Activated naive CD4-positive, alpha-beta T cell treated with anti-CD3 and anti-CD28 coated beads for 36 hours (primary cell): ENCODE measurements around the gene ZNF532. TPM values are rescaled to one million over a fixed set of nuclear protein-coding genes. Genes with fewer than 3 reads are reported as not detected.

ENCODE experiments used
- CTCF ChIA-PET: fragments of 350-600 bp; sonication (Branson Sonifier 250); formaldehyde crosslinking; loops from one replicate; lab custom pipeline; 2021; ENCODE audit warnings: antibody characterized with exemption; lab: Charles Lee
- DNase-seq: peaks from one replicate; pipeline ENCODE4 v3.0.0-alpha.2; 2020
- H3K27ac Mint-ChIP-seq: one replicate; pipeline ENCODE4 v1.8.0; 2021; ENCODE audit warnings: mild to moderate bottlenecking, mixed read lengths
- H3K27me3 Mint-ChIP-seq: one replicate; pipeline ENCODE4 v1.8.0; 2021; ENCODE audit warnings: low read depth, mixed read lengths
- H3K36me3 Mint-ChIP-seq: one replicate; pipeline ENCODE4 v1.8.0; 2021; ENCODE audit warnings: low read depth, mixed read lengths
- H3K4me1 Mint-ChIP-seq: one replicate; pipeline ENCODE4 v1.8.0; 2021; ENCODE audit warnings: low read depth, mixed read lengths
- H3K4me3 Mint-ChIP-seq: one replicate; pipeline ENCODE4 v1.8.0; 2021; ENCODE audit warnings: mild to moderate bottlenecking, moderate library complexity, mixed read lengths
- H3K9me3 Mint-ChIP-seq: one replicate; pipeline ENCODE4 v1.8.0; 2021; ENCODE audit warnings: mixed read lengths
- intact Hi-C: fragments of 100-400 bp; cut with micrococcal nuclease; formaldehyde crosslinking; loops from one replicate; pipeline ENCODE4 v1.15.1; 2023
- total RNA-seq, 2 experiments: library from RNA; stranded (reverse); gene quantifications; one replicate each; pipeline ENCODE4 v1.2.3, GENCODE V29; 2021

The ZNF532 gene
- total RNA-seq, 2 experiments from 2014 or later, result 4.0 to 4.3 TPM

DNA sequence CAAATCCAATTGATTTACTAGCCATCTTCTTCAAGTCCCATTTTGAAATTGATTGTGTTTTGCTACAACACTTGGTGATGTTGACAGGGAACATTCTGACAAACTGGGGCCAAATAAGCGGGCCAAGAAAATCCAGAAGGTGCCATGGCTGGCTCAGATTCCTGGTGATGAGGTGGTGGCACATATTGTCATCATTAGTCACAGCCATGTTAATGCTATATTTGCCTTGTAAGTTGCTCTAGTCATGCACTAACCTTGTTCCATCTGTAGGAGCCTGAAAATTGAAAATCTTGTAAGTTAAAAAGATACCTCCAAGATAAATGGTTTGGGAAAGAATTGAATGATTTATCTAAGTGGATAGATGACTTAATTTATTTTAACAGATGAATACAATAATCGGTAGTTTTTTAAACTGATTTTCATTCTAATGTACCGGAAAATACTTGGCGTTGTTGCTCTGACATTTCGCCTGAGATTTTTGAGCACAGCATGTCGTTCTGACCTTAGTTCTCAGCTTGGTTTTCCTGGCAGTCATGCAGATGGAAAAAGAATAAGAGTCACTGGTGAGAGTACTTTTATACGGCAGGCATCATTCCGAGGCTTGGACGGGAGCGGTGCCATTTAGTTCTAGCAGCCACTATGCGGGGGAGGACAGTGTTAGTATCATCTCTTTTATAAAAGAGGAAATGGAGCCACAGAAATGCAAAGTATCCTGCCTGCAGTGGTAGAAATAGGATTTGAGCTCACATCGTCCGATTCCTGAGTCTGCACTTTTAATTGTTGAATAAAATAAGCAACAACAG, 133.9 kb downstream of the ZNF532 start:
- Mint-ChIP-seq H3K4me1 (no peaks in the 10 kb centered on the region), H3K36me3 (no peaks in the 10 kb centered on the region), H3K27ac (no peak overlapping the region), H3K9me3 (no peaks in the 10 kb centered on the region), H3K4me3 (no peak overlapping the region), H3K27me3 (peaks cover 6% of the 10 kb centered on the region)
- intact Hi-C loops, result no loop called here
- DNase-seq, result no peak
- CTCF ChIA-PET, result no interaction called here

DNA sequence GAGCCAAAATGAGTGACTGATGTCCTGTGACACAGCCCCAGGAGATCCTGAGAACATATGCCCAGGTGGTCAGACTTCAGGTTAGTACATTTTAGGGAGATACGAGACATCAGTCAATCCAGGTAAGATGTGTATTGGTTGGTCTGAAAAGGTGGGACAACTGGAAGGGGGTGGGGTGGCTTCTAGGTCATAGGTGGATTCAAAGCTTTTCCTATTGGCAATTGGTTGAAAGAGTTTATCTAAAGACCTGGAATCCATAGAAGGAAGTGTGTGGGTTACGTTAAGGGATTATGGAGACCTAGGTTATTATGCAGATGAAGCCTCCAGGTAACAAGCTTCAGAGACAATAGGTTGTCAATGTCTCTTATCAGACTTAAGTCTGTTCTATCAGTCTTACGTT, 136.5 kb downstream of the ZNF532 start:
- intact Hi-C loops, result no loop called here
- Mint-ChIP-seq H3K4me1 (no peaks in the 10 kb centered on the region), H3K27ac (no peak overlapping the region), H3K9me3 (no peaks in the 10 kb centered on the region), H3K27me3 (peaks cover 3% of the 10 kb centered on the region), H3K36me3 (no peaks in the 10 kb centered on the region), H3K4me3 (no peak overlapping the region)
- no peak for DNase-seq
- CTCF ChIA-PET, result no interaction called here

DNA sequence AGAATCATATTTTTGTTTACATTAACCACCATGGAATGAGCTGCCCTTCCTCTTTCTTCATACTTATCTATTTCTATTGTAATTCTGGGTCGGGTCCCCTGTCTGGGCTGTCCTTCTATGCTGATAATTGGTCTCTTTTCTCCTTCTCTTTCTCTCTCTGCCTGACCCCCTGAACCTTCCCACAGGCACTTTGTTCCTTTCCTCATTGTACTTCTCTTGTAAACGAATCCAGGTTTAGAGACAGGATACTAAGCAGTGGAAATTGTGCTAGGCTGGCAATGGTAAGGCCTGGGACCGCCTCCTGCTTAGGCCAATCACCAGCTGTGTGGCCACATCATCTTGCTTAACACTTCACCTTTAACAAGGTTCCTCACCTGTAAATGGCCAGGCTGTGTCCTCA, 137.0 kb downstream of the ZNF532 start:
- H3K27me3 Mint-ChIP-seq, result peaks cover 2% of the 10 kb centered on the region
- no peak overlapping the region for H3K4me3 Mint-ChIP-seq
- H3K27ac Mint-ChIP-seq, result no peak overlapping the region
- intact Hi-C loops, result no loop called here
- H3K4me1 Mint-ChIP-seq, result no peaks in the 10 kb centered on the region
- DNase-seq, result no peak
- CTCF ChIA-PET, result no interaction called here
- H3K36me3 Mint-ChIP-seq, result no peaks in the 10 kb centered on the region
- H3K9me3 Mint-ChIP-seq, result no peaks in the 10 kb centered on the region

DNA sequence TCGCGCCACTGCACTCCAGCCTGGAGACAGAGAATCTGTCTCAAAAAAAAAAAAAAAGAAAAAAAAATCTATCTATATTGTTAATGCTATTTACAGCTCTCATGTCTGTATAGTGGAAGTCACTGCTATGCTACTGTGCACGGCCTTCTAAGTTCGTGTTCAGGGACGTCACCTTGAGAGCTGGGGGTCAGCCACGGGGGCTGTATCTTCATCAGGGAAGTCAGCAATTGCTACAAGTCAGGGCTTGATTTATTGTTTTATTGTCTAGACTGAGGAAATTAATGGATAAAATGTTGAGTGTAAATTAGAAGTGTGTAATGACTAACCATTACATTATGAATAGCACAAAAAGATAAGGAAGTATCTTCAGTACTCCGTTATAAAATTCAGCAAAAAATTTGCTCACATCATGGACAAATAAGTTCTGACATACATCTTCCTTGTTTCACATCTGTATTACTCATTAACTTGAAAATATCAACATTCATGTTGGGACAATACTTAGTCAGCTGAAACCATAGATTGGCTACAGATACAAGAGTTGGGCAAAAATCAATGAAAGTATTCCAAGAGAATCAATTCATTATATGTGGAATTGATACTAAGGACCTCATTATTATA, 138.4 kb downstream of the ZNF532 start:
- Mint-ChIP-seq H3K27ac (no peak overlapping the region), H3K4me1 (no peaks in the 10 kb centered on the region), H3K4me3 (no peak overlapping the region), H3K27me3 (no peaks in the 10 kb centered on the region), H3K9me3 (no peaks in the 10 kb centered on the region), H3K36me3 (no peaks in the 10 kb centered on the region)
- DNase-seq, result no peak
- CTCF ChIA-PET, result interaction anchor here (0.6 to 0.7 kb wide), 2 partner anchors 9 to 286 kb away, joined by 3 to 7 read pairs; no protein-coding TSS in a partner anchor
- intact Hi-C loops, result no loop called here

DNA sequence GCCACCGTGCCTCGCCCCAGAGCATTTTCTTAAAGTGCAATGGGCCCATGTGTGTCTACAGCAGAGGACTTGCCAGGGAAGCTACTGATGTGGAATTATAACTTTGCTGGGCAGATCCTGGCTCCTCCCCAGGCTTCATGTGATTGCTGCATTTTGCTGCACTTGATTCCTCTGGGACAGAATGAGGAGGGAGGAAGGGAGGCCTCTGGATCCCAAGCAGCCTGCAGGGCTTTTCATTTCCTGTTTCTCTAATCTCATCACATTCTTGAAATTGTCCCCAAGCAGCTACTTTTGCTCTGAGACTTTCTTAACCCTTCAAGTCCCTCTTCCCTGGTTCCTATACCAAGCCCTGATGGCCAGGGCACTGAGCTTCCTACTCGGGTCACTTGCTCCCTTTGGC, 140.6 kb downstream of the ZNF532 start:
- intact Hi-C loops, result no loop called here
- CTCF ChIA-PET, result no interaction called here
- Mint-ChIP-seq H3K27me3 (no peaks in the 10 kb centered on the region), H3K9me3 (no peaks in the 10 kb centered on the region), H3K4me3 (no peak overlapping the region), H3K27ac (no peak overlapping the region), H3K4me1 (no peaks in the 10 kb centered on the region), H3K36me3 (no peaks in the 10 kb centered on the region)
- DNase-seq, result no peak

DNA sequence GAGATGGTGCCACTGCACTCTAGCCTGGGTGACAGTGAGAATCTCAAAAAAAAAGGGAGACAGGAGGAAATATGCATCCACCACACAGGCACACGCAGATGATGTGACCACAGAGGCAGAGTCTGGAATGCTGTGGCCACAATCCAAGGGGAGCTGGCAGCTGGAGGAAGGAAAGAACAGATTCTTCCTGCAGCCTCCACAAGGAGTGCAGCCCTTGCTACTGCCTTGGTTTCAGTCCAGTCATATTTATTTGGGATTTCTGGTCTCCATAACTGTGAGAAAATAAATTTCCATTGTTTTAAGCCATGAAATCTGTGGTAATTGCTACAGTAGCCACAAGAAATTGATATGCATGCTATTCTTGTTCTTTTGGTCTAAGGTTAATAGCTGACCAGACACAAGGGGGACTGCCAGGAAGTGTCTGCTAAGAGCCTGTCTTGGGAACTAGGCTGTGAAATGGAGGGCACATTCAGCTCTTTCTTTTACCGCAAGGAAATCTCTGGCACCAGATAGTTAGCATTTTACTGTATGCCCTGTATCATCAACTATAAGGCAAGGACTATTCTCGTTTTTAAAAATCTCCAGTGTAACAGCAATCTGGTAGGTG, 141.9 kb downstream of the ZNF532 start:
- Mint-ChIP-seq H3K4me3 (no peak overlapping the region), H3K27me3 (peaks cover 1% of the 10 kb centered on the region), H3K27ac (no peak overlapping the region), H3K36me3 (no peaks in the 10 kb centered on the region), H3K4me1 (no peaks in the 10 kb centered on the region), H3K9me3 (no peaks in the 10 kb centered on the region)
- DNase-seq, result no peak
- intact Hi-C loops, result no loop called here
- CTCF ChIA-PET, result interaction anchor here (0.6 kb wide), 1 partner anchor 121 kb away, joined by 3 read pairs; no protein-coding TSS in a partner anchor

DNA sequence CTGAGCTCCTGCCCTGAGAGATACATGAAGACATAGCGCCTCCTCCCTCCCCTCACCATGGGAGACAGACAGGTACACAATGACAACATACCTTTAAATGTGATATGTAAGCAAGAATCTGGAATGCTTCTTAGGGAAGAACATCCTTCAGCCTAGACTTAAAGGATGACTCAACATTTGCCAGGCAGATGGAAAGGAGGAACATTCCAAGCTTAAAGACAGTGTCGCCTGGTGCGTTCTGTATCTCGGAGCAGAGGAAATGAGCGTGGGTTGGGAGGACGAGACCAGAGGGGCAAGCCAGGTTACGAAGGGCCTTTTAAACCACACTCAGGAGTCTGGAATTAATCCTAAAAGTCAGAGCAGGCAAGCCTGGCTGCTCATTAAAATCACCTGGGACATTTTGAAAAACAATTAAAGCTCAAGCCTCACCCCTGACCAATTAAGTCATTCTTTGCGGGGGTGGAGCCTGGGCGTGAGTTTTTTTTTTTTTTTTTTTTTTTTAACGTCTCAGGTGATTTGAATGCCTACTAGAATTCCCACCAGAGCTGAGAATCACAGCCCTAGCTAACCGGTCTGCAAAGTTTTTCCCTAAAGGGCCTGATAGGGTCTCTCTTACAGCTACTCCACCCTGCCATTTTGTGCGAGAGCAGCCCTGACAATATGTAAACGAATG, 143.8 kb downstream of the ZNF532 start:
- H3K36me3 Mint-ChIP-seq, result no peaks in the 10 kb centered on the region
- H3K4me3 Mint-ChIP-seq, result no peak overlapping the region
- CTCF ChIA-PET, result no interaction called here
- no peak for DNase-seq
- intact Hi-C loops, result no loop called here
- peaks cover 2% of the 10 kb centered on the region for H3K27me3 Mint-ChIP-seq
- no peaks in the 10 kb centered on the region for H3K9me3 Mint-ChIP-seq
- H3K4me1 Mint-ChIP-seq, result no peaks in the 10 kb centered on the region
- no peak overlapping the region for H3K27ac Mint-ChIP-seq

DNA sequence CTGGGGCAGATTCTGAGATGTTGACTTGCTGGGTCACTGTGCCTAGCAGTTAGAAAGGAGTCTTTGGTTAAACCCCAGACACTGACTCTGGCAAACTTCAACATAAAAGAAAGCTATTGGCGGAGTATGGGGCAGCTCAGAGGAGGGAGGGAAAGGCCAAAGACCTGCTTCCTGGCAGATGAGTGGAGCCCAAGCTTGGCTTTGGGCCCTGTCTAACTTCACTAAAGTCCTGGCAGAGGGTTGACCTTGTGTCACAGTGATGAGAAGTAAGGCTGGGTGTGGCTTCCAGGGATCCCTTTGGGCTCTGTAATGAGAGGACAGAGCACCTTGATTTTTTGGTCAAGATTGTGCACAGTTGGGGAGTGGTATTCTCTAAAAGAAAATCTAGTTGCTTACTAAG, 145.2 kb downstream of the ZNF532 start:
- CTCF ChIA-PET, result no interaction called here
- intact Hi-C loops, result no loop called here
- Mint-ChIP-seq H3K4me3 (no peak overlapping the region), H3K27ac (no peak overlapping the region), H3K4me1 (no peaks in the 10 kb centered on the region), H3K9me3 (no peaks in the 10 kb centered on the region), H3K36me3 (no peaks in the 10 kb centered on the region), H3K27me3 (peaks cover 3% of the 10 kb centered on the region)
- no peak for DNase-seq

DNA sequence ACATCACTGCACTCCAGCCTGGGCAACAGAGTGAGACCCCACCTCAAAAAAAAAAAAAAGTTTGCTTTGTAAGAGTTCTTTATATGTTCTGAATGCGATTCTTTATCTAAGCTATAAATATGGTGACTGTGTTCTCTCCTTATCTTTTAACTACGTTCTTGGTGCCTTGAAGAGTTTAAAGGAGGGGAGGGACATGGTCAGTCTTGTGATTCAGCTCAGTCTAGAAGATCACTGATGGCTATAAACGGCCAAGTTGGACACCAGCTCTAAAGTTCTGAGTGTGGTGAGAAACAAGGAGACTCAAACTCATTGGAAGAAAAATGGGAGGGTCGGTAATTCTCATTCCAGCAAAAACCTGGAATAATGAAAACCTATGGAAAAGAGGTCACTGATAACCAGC, 146.6 kb downstream of the ZNF532 start:
- Mint-ChIP-seq H3K27ac (no peak overlapping the region), H3K4me1 (no peaks in the 10 kb centered on the region), H3K4me3 (no peak overlapping the region), H3K27me3 (peaks cover 8% of the 10 kb centered on the region), H3K36me3 (no peaks in the 10 kb centered on the region), H3K9me3 (no peaks in the 10 kb centered on the region)
- CTCF ChIA-PET, result interaction anchor here (0.6 kb wide), 1 partner anchor 67 kb away, joined by 4 read pairs; no protein-coding TSS in a partner anchor
- no peak for DNase-seq
- intact Hi-C loops, result no loop called here

DNA sequence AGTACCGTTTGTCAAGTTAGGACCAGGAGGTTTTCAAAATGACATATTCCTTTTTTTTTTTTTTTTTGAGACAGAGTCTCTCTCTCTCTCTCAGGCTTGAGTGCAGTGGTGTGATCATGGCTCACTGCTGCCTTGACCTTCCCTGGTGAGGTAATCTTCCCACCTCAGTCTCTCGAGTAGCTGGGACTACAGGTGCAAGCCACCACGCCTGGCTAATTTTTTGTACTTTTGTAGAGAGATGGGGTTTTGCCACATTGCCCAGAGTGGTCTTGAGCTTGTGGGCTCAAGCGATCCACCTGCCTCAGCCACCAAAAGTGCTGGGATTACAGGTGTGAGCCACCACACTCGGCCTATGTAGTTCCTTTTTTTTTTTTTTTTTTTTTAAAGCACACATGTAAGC, 147.1 kb downstream of the ZNF532 start:
- Mint-ChIP-seq H3K4me1 (no peaks in the 10 kb centered on the region), H3K4me3 (no peak overlapping the region), H3K27me3 (peaks cover 8% of the 10 kb centered on the region), H3K9me3 (no peaks in the 10 kb centered on the region), H3K36me3 (no peaks in the 10 kb centered on the region), H3K27ac (no peak overlapping the region)
- CTCF ChIA-PET, result interaction anchor here (0.6 kb wide), 1 partner anchor 68 kb away, joined by 4 read pairs; no protein-coding TSS in a partner anchor
- intact Hi-C loops, result no loop called here
- no peak for DNase-seq

DNA sequence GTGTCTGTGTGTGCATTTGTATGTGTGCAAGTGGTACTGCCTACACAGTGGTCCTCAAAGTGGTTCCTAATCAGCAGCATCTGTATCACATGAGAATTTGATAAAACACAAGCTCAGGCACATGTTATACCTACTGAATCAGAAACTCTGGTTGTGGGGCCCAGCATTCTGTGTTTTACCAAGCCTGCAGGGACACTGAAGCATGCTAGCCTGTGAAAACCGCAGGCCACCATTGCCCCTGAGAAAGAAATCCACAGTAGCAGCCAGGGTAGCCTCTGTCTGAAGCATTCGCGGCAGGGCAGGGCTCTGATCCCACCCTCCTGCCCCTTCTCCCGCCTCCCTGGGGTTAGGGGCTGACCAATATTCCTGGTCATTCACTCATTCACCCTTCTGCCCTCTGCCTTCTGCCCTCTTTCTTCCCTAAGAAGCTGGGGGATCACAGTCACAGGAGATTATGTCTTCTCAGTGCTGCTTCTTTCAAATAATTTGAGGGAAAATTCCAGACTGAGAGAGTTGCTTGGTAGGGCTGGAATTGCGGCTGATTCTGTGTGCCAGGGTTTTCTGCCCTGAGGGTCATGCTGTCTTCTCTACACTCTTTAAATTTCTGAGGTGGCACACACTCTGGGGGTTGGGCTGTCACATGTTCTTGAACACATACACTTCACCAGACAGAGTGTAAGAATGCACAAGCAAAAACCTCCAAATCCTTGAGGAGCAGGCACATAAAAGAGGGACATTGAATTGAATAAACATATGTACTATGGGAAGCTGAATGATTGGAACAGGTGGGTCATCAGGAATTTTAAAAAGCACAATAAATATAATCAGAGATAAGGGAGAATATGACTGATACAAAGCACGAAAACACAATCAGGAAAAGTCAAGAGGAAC, 148.4 kb downstream of the ZNF532 start:
- Mint-ChIP-seq H3K36me3 (no peaks in the 10 kb centered on the region), H3K27ac (no peak overlapping the region), H3K9me3 (peaks cover 4% of the 10 kb centered on the region), H3K4me1 (no peaks in the 10 kb centered on the region), H3K27me3 (peaks cover 8% of the 10 kb centered on the region), H3K4me3 (no peak overlapping the region)
- CTCF ChIA-PET, result interaction anchor here (0.7 kb wide), 1 partner anchor 410 kb away, joined by 3 read pairs; no protein-coding TSS in a partner anchor
- intact Hi-C loops, result no loop called here
- no peak for DNase-seq
